Ureter (tissue), 1 donor: ENCODE data around the gene HOXD13. TPM values are rescaled to one million over a fixed set of nuclear protein-coding genes. Genes with fewer than 3 reads are reported as not detected.

ENCODE experiments used
- DNase-seq: peaks from one replicate; pipeline ENCODE4 v3.0.0-alpha.2; 2020; ENCODE audit warnings: low spot score
- total RNA-seq: library from RNA; stranded (reverse); gene quantifications from one replicate; pipeline ENCODE4 v1.2.4, GENCODE V29; 2023
- donor health status: DM: yes; HTN: yes; CAD: no.

Gene HOXD13
- total RNA-seq, 1 donor from 2014 or later, result not detected

DNA sequence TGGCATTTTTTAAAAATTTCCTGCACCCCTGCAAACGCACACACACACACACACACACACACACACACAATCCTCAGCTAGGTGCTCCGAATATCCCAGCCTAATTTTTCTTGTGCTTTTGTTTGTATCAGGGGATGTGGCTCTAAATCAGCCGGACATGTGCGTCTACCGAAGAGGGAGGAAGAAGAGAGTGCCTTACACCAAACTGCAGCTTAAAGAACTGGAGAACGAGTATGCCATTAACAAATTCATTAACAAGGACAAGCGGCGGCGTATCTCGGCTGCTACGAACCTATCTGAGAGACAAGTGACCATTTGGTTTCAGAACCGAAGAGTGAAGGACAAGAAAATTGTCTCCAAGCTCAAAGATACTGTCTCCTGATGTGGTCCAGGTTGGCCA, 1.8 kb downstream of the HOXD13 start:
- no peak for DNase-seq

DNA sequence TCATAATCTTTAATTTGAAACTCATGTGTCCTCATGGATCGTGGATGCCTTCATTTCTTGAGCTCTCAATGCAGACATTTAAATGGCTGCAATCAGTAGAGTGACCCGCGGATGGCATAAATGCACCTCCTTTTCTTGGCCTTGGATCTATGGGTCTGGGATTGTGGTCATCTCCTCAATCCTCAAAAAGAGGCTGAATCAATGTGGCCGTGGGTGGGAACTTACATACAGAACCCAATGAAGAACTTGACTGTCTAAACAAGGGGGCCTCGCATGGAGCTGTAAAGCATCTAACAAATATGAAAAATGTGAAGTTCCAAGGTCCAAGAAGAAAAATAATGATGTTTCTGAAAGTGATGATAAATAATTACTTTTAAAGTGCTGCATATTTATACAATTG, 2.9 kb downstream of the HOXD13 start:
- DNase-seq, result no peak

DNA sequence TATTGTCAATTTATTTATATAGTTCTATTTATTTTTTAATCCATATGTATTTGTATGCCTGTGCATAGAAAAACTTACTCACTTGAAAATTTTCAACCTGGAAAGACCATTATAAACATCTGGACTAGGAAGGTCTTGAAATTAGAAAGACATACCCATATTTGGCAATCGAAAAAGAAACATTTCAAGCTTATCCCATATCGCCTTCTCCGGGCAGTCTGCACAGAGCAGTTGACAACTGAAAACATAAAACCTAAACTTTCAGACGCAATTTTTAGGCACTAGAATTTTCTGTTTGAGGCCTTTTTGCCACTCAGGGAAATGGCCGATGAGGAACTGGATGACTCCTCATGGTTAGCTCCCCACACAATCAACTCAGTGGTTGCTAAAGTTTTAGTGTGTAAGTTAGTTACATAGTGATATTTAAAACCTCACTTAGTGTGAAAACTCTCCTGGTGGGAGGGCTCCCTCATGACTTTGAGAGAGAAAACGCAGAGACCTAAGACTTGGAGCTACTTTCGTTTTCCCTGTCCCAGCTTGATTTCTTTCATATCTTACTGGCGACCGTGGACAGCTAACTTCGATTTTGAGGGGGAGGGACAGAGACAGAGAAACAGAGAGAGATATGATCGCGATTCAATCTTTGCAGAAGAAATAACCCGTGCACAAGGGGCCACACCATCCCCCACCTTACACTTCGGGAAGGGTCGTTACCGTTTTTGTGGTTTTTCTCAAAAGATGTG, 3.9 kb downstream of the HOXD13 start:
- DNase-seq, result no peak

DNA sequence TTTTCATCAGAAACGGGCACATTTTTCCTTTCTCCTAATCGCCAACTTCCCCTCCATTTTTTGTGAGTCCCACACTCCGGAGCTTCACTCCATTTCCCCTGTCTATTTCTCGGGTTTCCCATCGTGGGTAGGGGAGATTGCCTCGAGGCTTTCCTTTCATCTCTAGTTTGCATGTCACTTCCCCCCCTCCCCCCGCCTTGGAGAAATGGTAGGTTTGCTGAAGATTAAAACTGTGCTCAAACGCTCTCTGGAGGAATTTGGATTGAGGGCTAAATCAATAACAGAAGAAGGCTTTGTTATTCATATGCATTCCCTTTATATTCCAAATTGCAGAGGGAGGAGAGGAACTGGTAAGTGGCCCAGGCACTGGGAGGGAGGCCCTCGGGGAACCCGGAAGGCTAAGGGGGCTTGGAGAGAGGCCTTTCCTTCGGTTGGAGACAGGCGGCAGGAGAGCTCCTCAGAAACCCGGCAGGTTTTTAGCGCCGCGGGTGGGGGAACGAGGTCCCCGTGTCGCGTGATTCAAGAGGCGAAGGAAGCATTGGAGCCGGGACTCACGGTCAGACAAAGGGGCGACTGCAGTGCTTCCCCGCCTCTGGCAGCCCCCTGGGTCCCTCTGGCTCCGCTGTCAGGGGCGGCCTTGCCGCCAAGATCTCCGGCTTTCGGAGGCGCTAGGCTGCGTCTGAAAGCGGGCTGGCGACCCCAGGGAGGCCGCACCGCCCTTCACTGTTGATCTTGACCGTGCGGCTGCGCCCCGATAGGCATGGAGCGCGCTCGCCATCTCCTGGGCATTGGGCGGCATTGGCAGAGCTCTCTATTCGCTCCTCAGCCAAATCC, 4.7 kb downstream of the HOXD13 start:
- no peak for DNase-seq

DNA sequence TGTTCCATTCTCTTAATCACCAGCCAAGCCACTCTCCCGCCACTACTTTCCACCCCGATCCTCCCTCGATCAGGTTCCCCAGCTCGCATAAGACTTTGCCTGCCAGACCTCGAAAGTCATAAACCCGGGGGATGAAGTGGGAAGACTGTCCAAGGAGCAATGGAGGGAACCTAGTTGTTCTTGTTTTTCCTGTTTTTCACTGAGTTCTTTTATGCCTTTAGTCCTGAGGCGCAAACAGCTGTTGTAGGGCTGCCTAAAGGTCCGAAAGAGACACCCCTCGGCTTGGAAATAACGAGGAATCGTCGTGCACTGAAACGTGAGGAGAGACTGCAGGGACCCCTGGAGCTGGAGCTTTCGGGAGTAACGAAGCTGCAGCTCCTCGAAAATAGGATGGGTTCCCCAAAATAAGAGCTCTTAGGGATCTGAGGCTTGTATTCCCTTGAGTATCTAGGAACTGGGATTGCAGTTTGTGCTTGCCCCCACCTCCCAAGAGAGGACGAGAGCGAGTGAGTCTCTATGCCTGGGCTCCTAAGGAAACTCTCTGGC, 5.4 kb downstream of the HOXD13 start:
- no peak for DNase-seq

DNA sequence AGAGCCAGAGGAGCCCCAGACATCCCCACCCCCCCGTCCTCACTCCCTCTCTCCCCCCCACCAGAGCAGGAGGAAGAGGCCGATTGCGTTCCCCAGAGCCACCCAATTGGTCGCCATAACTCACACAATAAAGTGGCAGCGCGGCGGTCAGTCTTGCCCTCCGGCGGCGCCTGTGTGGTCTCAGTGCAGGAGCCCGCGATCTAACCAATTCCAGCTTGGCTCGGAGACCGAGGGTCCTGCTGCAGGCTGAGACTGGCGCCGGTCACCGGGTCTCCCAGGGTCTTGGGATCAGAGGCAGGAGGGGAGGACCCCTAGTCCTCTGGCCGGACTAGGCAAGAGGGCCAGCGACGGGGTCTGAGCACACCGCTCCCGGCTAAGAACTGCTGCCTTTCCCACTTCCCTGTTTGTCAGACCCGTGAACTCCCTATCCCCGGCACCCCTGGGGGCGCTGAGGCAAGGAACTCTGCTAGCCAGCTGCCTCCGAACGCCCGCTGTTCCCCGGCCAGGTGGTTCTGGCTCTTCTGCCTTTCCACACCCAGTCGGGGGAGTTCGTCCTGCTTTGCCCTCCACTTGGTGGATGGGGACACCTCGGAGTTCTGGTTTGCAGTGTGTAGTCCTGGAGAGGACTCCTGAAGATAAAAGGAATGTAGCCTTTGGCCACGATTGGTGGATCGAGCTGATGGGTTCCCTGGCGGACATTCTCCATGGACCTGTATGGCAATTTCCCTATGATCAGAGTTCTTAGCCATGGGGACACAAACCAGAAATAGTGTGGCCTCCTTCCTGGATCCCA, 6.0 kb downstream of the HOXD13 start:
- DNase-seq, result no peak

DNA sequence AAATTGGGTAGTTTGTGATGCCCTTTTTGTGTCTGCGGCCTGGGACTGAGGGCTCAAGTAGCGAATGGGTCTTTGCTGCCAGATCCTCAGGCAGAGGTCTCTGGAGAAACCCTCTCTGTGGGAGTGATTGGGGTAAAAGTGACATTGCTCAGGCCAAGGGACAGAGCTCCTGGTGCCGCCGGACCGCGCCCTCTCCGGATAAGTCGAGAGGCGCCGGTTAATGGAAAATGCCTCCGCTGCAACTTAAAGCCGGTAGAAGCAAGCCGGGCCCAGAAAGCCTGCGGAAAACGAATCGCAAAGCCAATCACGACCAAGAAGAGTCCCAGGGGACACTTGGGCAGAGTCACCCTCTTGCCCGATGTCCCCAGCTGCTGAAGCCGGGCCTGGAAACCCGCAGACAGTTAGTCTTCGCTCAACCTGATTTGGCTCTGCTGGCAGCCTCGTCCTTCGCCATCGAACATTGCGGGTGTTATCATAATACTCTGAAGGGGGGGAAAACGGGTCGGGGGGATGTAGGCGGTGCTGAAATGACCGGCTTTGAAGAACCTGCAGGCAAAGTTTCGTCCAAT, 6.7 kb downstream of the HOXD13 start:
- DNase-seq, result no peak

DNA sequence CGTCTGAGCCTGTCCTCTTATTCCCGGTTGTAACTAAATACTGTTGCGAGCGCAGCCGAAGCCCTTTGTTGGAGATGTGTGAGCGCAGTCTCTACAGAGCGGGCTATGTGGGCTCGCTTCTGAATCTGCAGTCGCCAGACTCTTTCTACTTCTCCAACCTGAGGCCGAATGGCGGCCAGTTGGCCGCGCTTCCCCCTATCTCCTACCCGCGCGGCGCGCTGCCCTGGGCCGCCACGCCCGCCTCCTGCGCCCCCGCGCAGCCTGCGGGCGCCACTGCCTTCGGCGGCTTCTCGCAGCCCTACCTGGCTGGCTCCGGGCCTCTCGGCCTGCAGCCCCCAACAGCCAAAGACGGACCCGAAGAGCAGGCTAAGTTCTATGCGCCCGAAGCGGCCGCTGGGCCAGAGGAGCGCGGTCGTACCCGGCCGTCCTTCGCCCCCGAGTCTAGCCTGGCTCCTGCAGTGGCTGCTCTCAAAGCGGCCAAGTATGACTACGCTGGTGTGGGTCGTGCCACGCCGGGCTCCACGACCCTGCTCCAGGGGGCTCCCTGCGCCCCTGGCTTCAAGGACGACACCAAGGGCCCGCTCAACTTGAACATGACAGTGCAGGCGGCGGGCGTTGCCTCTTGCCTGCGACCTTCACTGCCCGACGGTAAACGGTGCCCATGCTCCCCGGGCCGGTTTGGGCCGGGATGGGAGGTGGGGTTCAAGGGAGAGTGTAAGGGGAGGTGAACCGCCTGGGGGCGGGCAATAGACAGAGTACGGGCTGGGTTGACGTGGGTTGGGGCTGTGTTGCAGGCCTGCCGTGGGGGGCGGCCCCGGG, 7.4 kb downstream of the HOXD13 start, which contains the start of gene HOXD12:
TSS of gene HOXD12 (plus strand) at position 68 of the 819 bp plus-strand sequence. CDS start at position 75, 7 bp downstream.
- DNase-seq, result no peak

DNA sequence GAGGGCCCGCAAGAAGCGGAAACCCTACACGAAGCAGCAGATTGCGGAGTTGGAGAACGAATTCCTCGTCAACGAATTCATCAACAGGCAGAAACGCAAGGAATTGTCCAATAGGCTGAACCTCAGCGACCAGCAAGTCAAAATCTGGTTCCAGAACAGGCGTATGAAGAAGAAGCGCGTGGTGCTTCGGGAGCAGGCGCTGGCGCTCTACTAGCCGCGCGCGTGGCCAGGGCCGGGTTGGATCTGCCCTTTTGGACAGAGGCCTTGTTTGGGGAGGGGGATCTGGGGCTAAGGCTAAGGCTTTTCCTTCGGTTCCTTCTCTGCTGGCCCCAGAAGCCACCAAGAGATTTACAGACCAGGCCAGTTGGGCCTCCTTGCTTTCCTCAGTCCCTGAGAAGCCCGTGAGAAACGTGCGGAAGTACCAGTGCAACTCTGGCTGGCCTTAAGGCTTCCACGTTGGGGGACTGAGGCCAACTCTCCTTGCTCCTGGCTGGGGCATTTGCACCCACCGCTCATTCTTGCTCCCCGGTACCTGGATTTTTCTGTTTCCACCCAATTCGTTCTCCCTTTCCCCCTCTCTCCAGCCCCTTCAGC, 8.1 kb downstream of the HOXD13 start:
- no peak for DNase-seq

DNA sequence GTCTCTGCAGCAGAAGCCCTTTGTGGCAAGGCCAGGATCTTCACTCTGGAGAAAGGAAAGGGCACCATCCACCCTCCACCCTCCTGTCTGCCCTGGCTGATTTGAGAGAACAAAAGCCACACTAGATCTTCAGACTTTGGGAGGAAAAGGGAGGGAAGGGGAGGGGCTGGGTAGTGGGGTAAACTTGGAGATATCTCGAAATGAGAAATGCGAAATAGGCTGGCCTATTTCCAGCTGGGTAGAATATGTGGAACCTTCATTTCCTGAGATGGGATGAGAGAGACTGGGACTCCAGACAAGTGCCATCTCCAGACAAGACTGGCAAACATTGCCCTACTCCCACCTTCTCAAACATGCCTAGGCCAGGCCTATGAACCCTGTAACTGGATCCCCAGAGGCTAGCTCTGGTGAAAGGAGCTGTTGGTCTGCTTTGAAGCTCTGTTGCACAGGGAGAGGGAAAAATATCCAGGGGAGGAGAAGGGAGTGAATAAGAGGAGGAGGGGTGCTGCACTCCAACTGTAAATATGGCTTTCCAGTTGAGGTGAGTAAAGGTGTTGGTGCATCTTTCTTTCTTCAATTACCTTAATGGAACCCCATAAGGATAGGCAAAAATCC, 8.8 kb downstream of the HOXD13 start:
- no peak for DNase-seq

DNA sequence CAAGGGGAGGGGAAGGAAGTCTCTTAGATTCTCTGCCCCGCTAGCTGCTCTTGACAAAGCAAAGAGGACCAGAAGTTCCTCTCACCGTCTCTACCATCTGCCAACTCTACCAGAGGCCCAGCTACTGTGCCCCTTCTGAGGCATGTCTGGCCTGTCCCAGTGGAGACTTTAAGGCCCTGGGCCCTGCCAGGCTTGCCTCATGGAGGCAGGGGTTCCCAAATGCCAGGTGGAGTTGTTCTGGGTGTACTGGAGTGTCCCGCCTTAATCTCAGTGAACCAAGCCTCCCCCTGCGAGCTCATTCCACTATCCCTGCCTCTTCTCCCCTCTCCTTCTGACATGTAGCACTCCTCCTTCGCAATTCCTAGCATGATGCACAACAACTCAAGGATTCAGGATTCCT, 9.3 kb downstream of the HOXD13 start:
- no peak for DNase-seq

DNA sequence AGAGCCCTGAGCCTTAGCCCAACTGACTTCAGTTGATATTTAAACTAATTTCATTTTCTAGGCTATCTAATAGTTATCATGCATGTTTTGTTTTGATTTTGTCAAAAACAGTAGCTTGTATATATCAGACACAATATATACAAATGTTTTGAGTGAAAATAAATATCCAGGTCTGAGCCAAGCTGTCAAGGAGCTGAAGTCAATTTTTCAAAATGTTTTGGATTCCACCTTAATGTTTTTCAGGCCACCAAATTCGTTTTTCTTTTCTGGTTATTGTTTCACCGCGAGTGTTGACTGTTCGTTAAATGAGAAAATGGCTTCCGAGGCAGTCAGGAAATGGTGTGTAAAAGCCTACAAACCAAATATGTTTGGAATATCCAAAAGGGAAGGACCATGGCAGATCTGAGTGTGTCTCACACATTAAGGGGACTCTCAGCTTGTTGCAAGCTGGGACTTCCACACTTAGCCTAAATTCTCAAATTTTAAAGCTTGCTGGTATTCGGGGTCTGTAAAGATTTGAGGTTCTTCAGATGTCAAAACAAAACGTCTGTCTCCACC, 9.9 kb downstream of the HOXD13 start:
- no peak for DNase-seq

DNA sequence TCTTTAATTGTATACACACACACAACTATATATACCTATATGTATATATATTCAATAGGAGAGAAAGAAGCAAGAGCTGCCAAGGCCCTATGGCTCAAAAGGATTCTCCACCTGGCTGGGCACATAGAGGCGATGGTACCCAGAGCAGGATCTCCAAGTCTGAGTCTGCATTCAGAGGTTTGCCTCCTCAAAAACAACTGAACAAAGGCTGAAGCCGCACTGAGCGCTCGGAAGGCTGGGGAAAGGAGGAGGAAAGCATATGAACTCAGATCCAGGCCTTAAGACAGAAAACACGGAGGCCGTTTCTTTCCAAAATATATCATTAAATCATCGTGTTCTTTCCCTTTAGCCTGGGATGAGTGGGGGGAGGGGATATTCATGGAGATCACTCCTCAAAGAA, 10.7 kb downstream of the HOXD13 start:
- no peak for DNase-seq

DNA sequence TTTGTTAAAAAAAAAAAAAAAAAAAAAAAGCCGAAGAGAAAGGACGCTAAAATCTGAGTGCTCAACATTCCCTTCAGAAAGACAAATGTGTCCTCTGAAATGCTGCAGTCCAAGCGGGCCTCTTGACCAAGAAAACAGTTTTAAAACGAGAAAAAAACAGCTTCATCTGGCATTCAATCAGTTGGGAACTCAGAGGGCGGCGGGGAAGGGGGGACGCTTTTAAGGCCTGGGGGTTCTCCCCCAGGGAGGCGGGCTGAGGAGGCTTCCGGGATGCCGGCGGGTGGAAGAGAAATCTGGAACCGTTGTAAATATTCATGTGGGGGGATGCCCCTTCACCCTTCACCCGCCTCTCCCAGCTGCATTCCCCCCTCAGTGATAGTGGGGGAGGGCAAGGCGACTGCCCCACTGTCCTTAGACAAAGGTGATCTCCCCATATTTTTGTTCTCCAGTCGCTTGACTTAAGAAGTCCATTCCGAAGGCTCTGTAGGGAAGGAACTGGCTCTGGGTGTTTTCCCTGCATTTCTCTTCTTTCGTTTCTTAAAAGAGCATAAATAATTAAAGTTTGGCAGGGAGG, 11.3 kb downstream of the HOXD13 start:
- no peak for DNase-seq

DNA sequence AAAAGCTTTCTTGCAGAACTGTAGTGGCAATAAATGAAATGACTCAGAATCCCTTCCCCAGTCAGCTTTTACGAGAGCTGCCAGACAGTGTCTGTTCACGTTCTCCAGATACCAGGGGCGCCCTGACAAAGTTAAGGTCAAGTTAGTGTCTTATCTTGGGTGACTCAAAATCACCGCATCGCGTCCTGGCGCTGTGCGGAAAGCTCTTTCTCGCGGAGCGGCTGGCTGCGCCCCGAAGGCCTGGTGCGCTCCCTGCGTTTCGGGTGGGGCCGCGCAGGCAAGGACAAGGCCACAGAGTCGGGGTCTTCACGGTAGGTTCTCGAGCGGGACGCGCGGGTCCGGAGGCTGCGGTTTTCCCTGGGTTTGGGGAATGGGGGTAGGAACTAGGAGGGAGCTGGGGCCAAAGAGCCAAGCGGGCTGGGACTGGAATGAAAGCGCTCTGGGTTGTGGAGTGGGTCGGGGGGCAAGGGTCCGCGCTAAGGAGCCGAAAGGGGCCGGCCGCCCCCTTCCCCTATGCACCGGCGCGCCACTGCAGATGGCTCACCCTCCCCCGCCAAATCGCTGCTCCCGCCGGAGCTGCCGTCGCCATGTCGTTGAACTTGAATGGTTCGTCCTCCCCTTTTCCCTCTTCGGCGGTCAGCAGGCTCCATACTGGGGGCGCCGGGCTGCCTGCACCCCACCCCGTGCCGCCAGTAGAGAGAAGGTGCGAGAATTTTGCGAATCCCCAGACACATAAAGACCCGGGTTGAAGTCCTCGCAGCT, 12.0 kb downstream of the HOXD13 start:
- no peak for DNase-seq

DNA sequence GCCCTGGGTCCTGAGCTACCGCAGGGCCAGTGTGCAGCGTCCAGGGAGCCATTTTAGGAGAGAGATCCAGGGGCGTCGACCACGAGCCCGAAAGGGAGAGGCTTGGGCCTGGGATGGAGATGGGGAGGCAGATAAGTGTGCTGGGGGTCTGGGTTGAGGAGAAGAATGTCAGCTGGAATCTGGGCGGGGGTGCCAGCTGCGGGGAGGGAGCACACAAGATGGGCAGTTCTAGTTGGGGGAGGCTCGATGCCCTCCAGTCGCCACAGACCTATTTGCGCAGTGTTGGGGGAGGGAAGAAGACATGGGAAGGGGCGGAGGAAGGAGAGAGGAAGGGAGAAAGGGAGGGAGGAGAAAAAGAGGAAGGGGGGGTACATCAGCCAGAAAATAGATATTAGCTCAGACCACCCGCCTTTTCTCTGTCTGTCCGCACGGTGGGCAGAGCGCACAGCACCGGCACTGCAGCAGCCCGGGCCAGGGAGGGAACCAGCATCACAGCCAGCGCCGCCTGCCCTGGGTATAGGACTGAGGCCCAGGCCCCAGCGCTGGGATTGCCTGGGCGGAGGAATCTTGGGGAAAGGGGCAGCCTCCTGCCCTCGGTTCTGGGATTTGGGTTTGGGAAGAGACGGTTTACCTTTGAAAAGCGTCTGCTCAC, 12.7 kb downstream of the HOXD13 start:
- DNase-seq, result no peak

DNA sequence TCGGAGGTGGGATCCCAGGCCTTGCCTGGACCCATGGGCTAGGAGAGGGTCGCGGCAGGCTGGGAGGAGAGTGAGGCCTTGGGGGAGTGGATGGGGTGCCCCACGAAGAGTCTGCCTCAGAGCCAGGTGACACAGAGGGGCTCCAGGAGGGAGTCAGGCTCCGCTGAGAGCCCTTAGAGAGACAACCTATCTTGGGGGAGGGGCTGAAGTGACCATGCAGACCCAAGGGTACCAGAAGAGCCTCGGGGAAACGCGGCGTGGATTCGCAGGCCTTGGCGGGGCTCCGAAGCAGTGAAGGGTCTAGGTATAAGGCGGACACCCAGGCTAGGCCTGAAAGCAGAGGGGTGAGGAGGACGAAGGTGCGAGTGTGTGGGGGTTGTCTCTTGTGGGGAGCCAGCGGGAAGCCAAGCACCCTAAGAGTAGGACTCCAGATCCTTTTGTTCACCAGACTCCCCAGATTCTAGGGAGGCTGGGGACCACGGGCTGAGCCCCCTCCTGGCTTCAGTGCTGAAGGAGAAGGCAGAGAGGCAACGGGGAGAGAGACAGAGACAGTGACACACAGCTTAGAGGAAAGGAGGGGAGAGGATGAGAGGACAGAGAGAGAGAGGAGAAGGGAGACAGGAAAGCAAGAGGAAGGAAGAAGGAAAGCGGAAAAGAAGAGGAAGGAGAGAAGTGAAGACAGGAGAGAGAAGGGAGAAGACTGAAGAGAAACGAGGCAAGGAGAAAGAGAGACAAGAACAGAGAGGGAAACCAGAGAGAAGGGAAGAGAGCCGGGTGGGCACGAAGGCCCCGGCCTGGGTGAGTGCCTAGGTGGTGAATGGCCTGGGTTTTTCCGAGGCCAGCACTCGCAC, 13.4 kb downstream of the HOXD13 start:
- DNase-seq, result no peak
